Omental fat pad (tissue), 4 donors: ENCODE measurements around the gene RNASE11. TPM values are rescaled to one million over a fixed set of nuclear protein-coding genes. Genes with fewer than 3 reads are reported as not detected.
"Not testable (repeated sequence)": the region's sequence is repeated elsewhere in the genome, so short reads cannot be mapped to it uniquely, and the experiment has no call there.

ENCODE experiments used
- ATAC-seq: fragments of 150-250 bp; one replicate; pipeline ENCODE4 v1.9.1; 2016; ENCODE audit warnings: mild to moderate bottlenecking, moderate library complexity; ENCODE audit not compliant: low FRiP score
- DNase-seq: peaks from one replicate; pipeline ENCODE4 v3.0.0-alpha.2; 2019; ENCODE audit warnings: low spot score
- CTCF ChIP-seq, 3 donors: fragments of 450-650 bp; IDR thresholded peaks; one replicate each; pipeline ENCODE4 v1.5.1; 2016 to 2017; ENCODE audit warnings: antibody characterized with exemption in 3 of 3, mild to moderate bottlenecking in 3 of 3, moderate library complexity in 2 of 3
- total RNA-seq, 4 donors: library from RNA; depleted of rRNA; stranded (reverse); fragments of >200 nt; gene quantifications; one replicate each; pipeline ENCODE4 v1.1.0, GENCODE V29; 2016

The RNASE11 gene
- total RNA-seq, 4 donors from 2014 or later = not detected

GRCh38 chr14:20578784-20579502 is 8.9 kb downstream of the RNASE11 start:
- no peak for TF ChIP-seq CTCF (IDR thresholded peaks at IDR 0.05)
- no peak for ATAC-seq
- no peak for DNase-seq

DNA sequence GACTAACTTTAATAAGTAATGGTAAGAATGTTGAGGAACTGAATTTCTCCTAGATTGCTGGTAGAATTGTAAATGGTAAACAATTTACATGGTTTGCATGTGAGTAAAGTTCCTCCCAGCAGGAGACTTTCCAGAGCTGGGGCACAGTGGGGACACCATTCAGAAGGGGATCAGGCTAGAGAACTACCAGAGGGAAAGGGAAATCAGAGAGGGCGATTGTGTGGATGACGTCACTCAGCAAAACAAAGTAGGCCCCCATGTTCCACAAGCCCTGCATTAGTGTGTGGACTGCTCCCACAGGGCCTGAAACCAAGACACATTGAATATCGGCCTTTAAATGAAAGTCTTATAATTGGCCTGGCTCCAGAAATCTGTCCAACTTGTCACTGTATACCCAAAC is 9.5 kb downstream of the RNASE11 start:
- no peak for ATAC-seq
- no peak for DNase-seq
- TF ChIP-seq CTCF (IDR thresholded peaks at IDR 0.05) = no peak

DNA sequence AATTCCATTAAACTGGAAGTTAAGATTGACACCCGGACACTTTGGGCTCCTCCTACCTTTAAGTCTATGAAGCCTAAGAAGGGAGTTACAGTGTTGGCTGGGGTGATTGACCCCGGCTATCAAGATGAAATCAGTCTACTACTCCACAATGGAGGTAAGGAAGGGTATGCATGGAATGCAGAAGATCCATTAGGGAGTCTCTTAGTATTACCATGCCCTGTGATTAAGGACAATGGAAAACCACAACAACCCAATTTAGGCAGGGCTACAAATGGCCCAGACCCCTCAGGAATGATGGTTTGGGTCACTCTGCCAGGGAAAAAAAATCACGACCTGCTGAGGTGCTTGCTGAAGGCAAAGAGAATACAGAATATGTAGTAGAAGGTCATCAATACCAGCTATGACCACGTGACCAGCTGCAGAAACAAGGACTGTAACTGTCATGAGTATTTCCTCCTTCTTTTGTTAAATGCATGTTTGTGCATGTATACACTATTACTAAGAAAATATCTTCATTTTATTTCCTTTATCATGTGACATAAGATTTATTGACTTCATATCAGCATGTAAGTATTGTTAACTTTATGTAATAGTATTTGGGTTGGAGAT is 15.3 kb downstream of the RNASE11 start:
- not testable (repeated sequence) for DNase-seq, ATAC-seq

DNA sequence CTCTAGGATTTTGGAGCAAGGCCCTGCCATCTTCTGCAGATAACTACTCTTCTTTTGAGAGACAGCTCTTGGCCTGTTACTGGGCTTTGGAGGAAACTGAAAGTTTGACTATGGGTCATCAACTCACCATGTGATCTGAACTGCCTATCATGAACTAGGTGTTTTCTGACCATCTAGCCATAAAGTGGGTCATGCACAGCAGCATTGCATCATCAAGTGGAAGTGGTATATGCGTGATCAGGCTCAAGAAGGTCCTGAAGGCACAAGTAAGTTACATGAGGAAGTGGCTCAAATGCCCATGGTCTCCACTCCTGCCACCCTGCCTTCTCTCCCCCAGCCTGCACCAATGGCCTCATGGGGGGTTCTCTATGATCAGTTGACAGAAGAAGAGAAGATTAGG is 17.1 kb downstream of the RNASE11 start:
- not testable (repeated sequence) for DNase-seq, ATAC-seq

- not testable (repeated sequence) for DNase-seq, ATAC-seq
These were observed 17.9 kb downstream of the RNASE11 start for GRCh38 chr14:20569865-20570264.

DNA sequence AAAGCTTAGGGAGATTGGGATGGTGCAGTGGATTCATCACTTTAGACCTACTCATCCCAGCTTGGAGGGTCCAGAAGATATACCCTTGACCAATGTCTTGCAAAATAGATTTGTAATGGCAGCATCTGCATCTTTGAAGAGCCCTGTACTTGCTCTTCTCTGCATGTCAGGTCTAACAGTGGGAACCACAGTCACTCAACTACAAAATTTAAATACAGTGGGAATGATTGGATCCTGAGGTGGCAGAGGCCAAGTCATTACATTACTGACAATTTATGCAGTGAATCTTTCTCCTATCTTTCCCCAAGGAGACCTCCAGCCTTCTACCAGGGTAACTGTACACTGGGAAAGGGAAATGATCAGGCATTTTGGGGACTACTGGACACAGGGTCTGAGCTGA is 18.7 kb downstream of the RNASE11 start:
- no peak for TF ChIP-seq CTCF (IDR thresholded peaks at IDR 0.05)
- ATAC-seq = no peak
- no peak for DNase-seq

GRCh38 chr14:20568393-20568792 is 19.4 kb downstream of the RNASE11 start:
- DNase-seq (no peak), ATAC-seq (no peak)
- no peak for TF ChIP-seq CTCF (IDR thresholded peaks at IDR 0.05)

DNA sequence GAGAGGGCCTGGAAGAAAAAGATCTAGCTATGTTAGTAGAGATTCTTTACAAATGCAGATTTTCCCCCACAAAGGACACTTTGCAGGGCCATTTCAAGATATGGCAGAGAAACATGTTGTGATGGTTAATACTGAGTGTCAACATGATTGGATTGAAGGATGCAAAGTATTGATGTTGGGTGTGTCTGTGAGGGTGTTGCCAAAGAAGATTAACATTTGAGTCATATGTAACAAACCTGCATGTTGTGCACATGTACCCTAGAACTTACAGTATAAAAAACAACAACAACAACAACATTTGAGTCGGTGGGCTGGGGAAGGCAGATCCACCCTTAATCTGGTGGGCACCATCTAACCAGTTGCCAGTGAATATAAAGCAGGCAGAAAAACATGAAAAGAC is 20.6 kb downstream of the RNASE11 start:
- ATAC-seq, DNase-seq: not testable (repeated sequence)

DNA sequence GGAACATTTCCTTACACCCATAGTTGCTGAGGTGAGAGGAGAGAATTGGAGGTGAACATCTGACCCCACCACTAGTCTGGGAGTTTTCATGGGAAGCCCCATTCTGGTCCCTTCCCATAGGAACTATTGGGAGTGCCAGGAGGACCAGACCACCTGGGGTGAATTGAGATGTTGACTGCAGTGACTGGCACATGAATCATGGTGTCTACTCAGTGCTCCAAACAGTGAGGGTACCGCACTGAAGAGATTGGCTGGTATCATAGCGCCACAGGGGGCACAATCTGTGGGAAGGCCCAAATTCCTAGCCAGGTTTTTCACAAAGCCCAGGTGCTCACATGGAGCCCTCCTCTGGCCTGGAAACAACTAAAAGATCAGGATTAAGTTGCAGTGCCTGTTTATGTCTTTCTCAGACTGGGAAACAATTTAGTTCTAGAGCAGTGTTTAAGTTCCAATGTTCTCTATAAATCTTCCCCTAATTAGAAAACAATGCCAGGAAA is 23.3 kb downstream of the RNASE11 start:
- no peak for DNase-seq
- no peak for TF ChIP-seq CTCF (IDR thresholded peaks at IDR 0.05)
- ATAC-seq = no peak
